ENCODE results near the gene PPIA. TPM values are rescaled to one million over a fixed set of nuclear protein-coding genes. Genes with fewer than 3 reads are reported as not detected.

Gene PPIA
- total RNA-seq, 1 experiment from 2014 or later, result 2,465 TPM

DNA sequence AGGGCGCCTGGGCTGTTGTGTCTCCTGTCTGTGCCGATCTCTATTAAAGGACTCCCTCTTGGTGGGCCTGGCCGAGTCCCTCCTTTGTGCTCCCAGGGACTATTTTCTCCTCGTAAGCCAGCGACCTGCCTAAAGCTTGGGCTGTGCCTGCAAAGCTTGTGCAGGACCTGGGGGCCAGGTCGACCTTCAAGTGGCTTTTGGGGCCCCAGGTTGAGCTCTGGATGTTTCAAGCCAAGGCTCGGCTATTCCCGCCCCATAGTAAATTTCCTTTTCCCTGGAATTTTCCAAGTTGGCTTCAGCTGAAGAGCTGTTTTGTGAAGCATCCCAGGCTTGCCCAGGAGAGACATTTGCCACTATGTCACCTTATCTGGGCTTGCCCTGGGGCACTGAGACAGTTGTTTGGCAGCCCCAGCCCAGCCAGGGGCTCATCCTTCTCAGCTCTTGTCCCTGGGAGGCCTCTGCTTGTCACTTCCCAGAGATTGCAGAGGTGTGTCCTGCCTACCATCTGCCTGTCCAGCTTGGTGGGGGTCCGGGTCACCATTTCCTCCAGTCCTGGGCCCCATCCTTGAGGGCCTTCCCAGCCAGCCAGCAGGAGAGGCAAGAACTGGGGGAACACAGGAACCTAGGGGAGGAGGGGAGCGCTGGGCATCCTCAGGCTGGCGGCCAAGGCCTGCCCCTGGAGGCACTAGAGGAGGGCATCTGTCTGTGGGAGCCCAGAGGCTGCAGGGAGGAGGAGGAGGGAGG is 27.7 kb upstream of the PPIA start:
- peak overlapping the region; percentile 90 for H3K27ac Mint-ChIP-seq
- peaks cover 39% of the 10 kb centered on the region for H3K36me3 Mint-ChIP-seq
- H3K9me3 Mint-ChIP-seq, result no peaks in the 10 kb centered on the region
- peak; percentile 12; the same call in 1 of the 2 replicates for ATAC-seq
- DNase-seq (ENCODE audit: low spot score), result no peak
- no peaks in the 10 kb centered on the region for H3K27me3 Mint-ChIP-seq (ENCODE audit: low read depth)
- H3K4me3 Mint-ChIP-seq, result no peak overlapping the region
- TF ChIP-seq ETV6 (CRISPR knock-in tag; IDR thresholded peaks at IDR 0.05) (no peak), TP53 (CRISPR knock-in tag; IDR thresholded peaks at IDR 0.05) (no peak), FOXP1 (CRISPR knock-in tag; IDR thresholded peaks at IDR 0.05; ENCODE audit: borderline replicate concordance) (no peak), FOXK1 (CRISPR knock-in tag; IDR thresholded peaks at IDR 0.05) (no peak), NFE2L1 (CRISPR knock-in tag; IDR thresholded peaks at IDR 0.05) (no peak), SMAD3 (CRISPR knock-in tag; IDR thresholded peaks at IDR 0.05; ENCODE audit: borderline replicate concordance) (no peak)
- TF ChIP-seq, protein P1, sequence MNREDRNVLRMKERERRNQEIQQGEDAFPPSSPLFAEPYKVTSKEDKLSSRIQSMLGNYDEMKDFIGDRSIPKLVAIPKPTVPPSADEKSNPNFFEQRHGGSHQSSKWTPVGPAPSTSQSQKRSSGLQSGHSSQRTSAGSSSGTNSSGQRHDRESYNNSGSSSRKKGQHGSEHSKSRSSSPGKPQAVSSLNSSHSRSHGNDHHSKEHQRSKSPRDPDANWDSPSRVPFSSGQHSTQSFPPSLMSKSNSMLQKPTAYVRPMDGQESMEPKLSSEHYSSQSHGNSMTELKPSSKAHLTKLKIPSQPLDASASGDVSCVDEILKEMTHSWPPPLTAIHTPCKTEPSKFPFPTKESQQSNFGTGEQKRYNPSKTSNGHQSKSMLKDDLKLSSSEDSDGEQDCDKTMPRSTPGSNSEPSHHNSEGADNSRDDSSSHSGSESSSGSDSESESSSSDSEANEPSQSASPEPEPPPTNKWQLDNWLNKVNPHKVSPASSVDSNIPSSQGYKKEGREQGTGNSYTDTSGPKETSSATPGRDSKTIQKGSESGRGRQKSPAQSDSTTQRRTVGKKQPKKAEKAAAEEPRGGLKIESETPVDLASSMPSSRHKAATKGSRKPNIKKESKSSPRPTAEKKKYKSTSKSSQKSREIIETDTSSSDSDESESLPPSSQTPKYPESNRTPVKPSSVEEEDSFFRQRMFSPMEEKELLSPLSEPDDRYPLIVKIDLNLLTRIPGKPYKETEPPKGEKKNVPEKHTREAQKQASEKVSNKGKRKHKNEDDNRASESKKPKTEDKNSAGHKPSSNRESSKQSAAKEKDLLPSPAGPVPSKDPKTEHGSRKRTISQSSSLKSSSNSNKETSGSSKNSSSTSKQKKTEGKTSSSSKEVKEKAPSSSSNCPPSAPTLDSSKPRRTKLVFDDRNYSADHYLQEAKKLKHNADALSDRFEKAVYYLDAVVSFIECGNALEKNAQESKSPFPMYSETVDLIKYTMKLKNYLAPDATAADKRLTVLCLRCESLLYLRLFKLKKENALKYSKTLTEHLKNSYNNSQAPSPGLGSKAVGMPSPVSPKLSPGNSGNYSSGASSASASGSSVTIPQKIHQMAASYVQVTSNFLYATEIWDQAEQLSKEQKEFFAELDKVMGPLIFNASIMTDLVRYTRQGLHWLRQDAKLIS (CRISPR knock-in tag; IDR thresholded peaks at IDR 0.05; ENCODE audit: borderline replicate concordance), result no peak
- TF ChIP-seq, protein P2, sequence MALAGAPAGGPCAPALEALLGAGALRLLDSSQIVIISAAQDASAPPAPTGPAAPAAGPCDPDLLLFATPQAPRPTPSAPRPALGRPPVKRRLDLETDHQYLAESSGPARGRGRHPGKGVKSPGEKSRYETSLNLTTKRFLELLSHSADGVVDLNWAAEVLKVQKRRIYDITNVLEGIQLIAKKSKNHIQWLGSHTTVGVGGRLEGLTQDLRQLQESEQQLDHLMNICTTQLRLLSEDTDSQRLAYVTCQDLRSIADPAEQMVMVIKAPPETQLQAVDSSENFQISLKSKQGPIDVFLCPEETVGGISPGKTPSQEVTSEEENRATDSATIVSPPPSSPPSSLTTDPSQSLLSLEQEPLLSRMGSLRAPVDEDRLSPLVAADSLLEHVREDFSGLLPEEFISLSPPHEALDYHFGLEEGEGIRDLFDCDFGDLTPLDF (CRISPR knock-in tag; IDR thresholded peaks at IDR 0.05), result no peak
- H3K4me1 Mint-ChIP-seq, result peaks cover 20% of the 10 kb centered on the region
- POLR2A ChIA-PET, result interaction anchor here (1.4 kb wide), 1 partner anchor 58 kb away, joined by 3 read pairs; no protein-coding TSS in a partner anchor
- CTCF ChIA-PET, result interaction anchor here (1.0 to 1.6 kb wide), 3 partner anchors 23 to 196 kb away, joined by 3 to 4 read pairs (median 4); no protein-coding TSS in a partner anchor

DNA sequence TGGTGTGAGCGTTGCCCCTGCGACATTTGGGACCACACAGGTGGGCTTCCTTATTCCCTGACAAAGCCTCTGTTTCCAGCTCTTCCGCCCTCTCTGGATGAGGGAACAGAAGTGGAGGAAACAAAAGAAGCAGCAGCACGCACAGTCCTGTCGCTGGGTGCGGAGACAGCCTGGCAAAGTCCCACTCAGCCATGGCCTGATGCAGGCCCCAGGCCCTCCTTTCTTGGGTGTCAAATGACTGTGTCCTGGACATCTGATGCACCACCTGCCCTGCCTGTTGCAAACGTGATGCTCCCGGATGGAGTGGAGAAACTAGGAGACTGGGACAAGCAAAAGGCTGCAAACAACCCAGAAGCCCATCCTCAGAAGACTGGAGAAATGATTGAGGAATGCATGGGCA is 27.1 kb upstream of the PPIA start:
- ChIA-PET POLR2A (no interaction called here), CTCF (no interaction called here)
- ATAC-seq (peak; percentile 8; the same call in 1 of the 2 replicates), DNase-seq (ENCODE audit: low spot score) (no peak)
- peak overlapping the region; percentile 7; the same call in 1 of the 2 replicates for H3K27ac Mint-ChIP-seq
- H3K4me1 Mint-ChIP-seq, result peaks cover 20% of the 10 kb centered on the region
- H3K9me3 Mint-ChIP-seq, result no peaks in the 10 kb centered on the region
- H3K4me3 Mint-ChIP-seq, result no peak overlapping the region
- TF ChIP-seq, protein P3, sequence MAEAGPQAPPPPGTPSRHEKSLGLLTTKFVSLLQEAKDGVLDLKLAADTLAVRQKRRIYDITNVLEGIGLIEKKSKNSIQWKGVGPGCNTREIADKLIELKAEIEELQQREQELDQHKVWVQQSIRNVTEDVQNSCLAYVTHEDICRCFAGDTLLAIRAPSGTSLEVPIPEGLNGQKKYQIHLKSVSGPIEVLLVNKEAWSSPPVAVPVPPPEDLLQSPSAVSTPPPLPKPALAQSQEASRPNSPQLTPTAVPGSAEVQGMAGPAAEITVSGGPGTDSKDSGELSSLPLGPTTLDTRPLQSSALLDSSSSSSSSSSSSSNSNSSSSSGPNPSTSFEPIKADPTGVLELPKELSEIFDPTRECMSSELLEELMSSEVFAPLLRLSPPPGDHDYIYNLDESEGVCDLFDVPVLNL (CRISPR knock-in tag; IDR thresholded peaks at IDR 0.05; ENCODE audit: borderline replicate concordance, low read depth), result no peak
- TF ChIP-seq FOXP1 (CRISPR knock-in tag; IDR thresholded peaks at IDR 0.05; ENCODE audit: borderline replicate concordance), result no peak
- no peaks in the 10 kb centered on the region for H3K27me3 Mint-ChIP-seq (ENCODE audit: low read depth)
- peaks cover 33% of the 10 kb centered on the region for H3K36me3 Mint-ChIP-seq

GRCh38 chr7:44769776-44770294 is 26.6 kb upstream of the PPIA start:
- DNase-seq (ENCODE audit: low spot score), result no peak
- Mint-ChIP-seq H3K4me1 (peaks cover 20% of the 10 kb centered on the region), H3K36me3 (peaks cover 29% of the 10 kb centered on the region), H3K4me3 (no peak overlapping the region), H3K9me3 (no peaks in the 10 kb centered on the region), H3K27ac (peak overlapping the region; percentile 7; the same call in 1 of the 2 replicates), H3K27me3 (ENCODE audit: low read depth) (no peaks in the 10 kb centered on the region)
- POLR2A ChIA-PET, result no interaction called here
- CTCF ChIA-PET, result interaction anchor here (0.6 kb wide), 1 partner anchor 183 kb away, joined by 3 read pairs; no protein-coding TSS in a partner anchor
- no peak for ATAC-seq
- no peak for TF ChIP-seq NR1H2 (CRISPR knock-in tag; IDR thresholded peaks at IDR 0.05)
- TF ChIP-seq ATF3 (CRISPR knock-in tag; conservative IDR thresholded peaks at IDR 0.05), result no peak
- TF ChIP-seq TCF7 (CRISPR knock-in tag; IDR thresholded peaks at IDR 0.05; ENCODE audit: low read depth), result no peak
- no peak for TF ChIP-seq ZNF425 (CRISPR knock-in tag; conservative IDR thresholded peaks at IDR 0.05)
- TF ChIP-seq, protein P4, sequence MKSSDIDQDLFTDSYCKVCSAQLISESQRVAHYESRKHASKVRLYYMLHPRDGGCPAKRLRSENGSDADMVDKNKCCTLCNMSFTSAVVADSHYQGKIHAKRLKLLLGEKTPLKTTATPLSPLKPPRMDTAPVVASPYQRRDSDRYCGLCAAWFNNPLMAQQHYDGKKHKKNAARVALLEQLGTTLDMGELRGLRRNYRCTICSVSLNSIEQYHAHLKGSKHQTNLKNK (CRISPR knock-in tag; IDR thresholded peaks at IDR 0.05), result no peak
- no peak for TF ChIP-seq ZNF121 (CRISPR knock-in tag; IDR thresholded peaks at IDR 0.05)
- no peak for TF ChIP-seq RORB (CRISPR knock-in tag; IDR thresholded peaks at IDR 0.05)
- TF ChIP-seq ZNF671 (CRISPR knock-in tag; IDR thresholded peaks at IDR 0.05), result no peak
- TF ChIP-seq ESRRA (CRISPR knock-in tag; IDR thresholded peaks at IDR 0.05; ENCODE audit: borderline replicate concordance), result no peak
- no peak for TF ChIP-seq SMAD4 (CRISPR knock-in tag; IDR thresholded peaks at IDR 0.05)
- no peak for TF ChIP-seq FOXK1 (CRISPR knock-in tag; IDR thresholded peaks at IDR 0.05)
- TF ChIP-seq PRRX2 (CRISPR knock-in tag; IDR thresholded peaks at IDR 0.05), result no peak
- TF ChIP-seq, protein P5, sequence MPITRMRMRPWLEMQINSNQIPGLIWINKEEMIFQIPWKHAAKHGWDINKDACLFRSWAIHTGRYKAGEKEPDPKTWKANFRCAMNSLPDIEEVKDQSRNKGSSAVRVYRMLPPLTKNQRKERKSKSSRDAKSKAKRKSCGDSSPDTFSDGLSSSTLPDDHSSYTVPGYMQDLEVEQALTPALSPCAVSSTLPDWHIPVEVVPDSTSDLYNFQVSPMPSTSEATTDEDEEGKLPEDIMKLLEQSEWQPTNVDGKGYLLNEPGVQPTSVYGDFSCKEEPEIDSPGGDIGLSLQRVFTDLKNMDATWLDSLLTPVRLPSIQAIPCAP (CRISPR knock-in tag; IDR thresholded peaks at IDR 0.05), result no peak

Measured in WTC11 (cell line).